Loucy (cell line): ENCODE results near the gene GHRHR.

Experiments
- EZH2phosphoT487 ChIP-seq: fragments of 200-600 bp; IDR thresholded peaks from 2 replicates; pipeline ENCODE4 v1.6.1; 2018; ENCODE audit warnings: antibody characterized with exemption, mild to moderate bottlenecking, moderate library complexity, borderline replicate concordance
- TF ChIP-seq, protein P1 (sequence below): fragments of 200-600 bp; sonication (generic); conservative IDR thresholded peaks from 2 replicates; pipeline ENCODE4 v1.5.1; 2014; ENCODE audit warnings: mild to moderate bottlenecking, antibody characterized with exemption, low read length

DNA sequence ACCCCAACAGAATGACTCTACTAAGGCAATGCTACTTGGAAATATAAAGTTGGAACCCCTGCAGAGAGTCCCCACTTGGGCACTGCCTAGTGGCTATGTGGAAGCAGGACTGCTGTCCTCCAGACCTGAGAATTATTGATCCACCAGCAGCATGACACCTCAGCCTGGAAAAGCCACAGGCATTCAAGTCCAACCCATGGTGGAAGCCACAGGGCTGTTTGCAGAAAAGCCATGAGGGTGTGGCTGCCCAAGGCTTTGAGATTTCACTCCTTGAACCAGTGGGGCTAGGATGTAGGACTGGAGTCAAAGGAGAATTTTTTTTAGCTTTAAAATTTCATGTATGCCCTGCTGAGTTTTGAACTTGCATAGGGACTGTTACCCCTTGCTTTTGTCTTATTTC, 13.6 kb upstream of the GHRHR start:
- no peak for TF ChIP-seq EZH2phosphoT487
- TF ChIP-seq, protein P1, sequence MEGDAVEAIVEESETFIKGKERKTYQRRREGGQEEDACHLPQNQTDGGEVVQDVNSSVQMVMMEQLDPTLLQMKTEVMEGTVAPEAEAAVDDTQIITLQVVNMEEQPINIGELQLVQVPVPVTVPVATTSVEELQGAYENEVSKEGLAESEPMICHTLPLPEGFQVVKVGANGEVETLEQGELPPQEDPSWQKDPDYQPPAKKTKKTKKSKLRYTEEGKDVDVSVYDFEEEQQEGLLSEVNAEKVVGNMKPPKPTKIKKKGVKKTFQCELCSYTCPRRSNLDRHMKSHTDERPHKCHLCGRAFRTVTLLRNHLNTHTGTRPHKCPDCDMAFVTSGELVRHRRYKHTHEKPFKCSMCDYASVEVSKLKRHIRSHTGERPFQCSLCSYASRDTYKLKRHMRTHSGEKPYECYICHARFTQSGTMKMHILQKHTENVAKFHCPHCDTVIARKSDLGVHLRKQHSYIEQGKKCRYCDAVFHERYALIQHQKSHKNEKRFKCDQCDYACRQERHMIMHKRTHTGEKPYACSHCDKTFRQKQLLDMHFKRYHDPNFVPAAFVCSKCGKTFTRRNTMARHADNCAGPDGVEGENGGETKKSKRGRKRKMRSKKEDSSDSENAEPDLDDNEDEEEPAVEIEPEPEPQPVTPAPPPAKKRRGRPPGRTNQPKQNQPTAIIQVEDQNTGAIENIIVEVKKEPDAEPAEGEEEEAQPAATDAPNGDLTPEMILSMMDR: no peak
